Measurements from ENCODE around the gene EFS.

The EFS gene

GRCh38 chr14:23362200-23362599, 2.8 kb downstream of the EFS start:
- Histone ChIP-seq H3K79me2 (ENCODE audit: control insufficient read depth, insufficient read depth, low read length) (peaks cover 2% of the 10 kb centered on the region), H4K8ac (ENCODE audit: low read depth, low read length) (no peak overlapping the region), H2AK5ac (ENCODE audit: low read length) (no peak overlapping the region), H3K4me2 (ENCODE audit: low read length) (no peak overlapping the region), H4K5ac (ENCODE audit: low read length) (no peak overlapping the region), H3K4me3 (ENCODE audit: low read length) (no peak overlapping the region), H2BK120ac (ENCODE audit: low read depth, low read length) (no peak overlapping the region), H3K56ac (ENCODE audit: low read length) (no peak overlapping the region), H3K4me1 (ENCODE audit: control insufficient read depth, low read depth, low read length) (peaks cover 5% of the 10 kb centered on the region), H3K79me1 (ENCODE audit: low read length) (peaks cover 11% of the 10 kb centered on the region), H3K18ac (ENCODE audit: low read length) (no peak overlapping the region), H3K23ac (ENCODE audit: low read length) (no peak overlapping the region), H3K9ac (ENCODE audit: low read length) (no peak overlapping the region), H2BK5ac (ENCODE audit: low read length) (no peak overlapping the region), H3K27me3 (ENCODE audit: insufficient read depth, low read length, poor library complexity) (no peaks in the 10 kb centered on the region), H3K4ac (ENCODE audit: low read depth, low read length) (no peak overlapping the region), H3K36me3 (ENCODE audit: control insufficient read depth, insufficient read depth, low read length) (no peaks in the 10 kb centered on the region), H2BK15ac (replicated peaks; ENCODE audit: low read depth) (no peak overlapping the region), H3K27ac (ENCODE audit: low read depth, low read length) (no peak overlapping the region)
- DNase-seq = peak; percentile 44
- WGBS (ENCODE audit: extremely low coverage, insufficient coverage, low lambda C conversion rate) = no CpG with 5 or more reads among the region's 3 CpGs

- peaks cover 2% of the 10 kb centered on the region for H3K4me1 ChIP-seq (ENCODE audit: control insufficient read depth, low read depth, low read length)
- no peaks in the 10 kb centered on the region for H3K27me3 ChIP-seq (ENCODE audit: insufficient read depth, low read length, poor library complexity)
- H3K79me1 ChIP-seq (ENCODE audit: low read length) = peaks cover 11% of the 10 kb centered on the region
- no peak overlapping the region for H3K4ac ChIP-seq (ENCODE audit: low read depth, low read length)
- no peak overlapping the region for H4K8ac ChIP-seq (ENCODE audit: low read depth, low read length)
- H3K9ac ChIP-seq (ENCODE audit: low read length) = no peak overlapping the region
- H2BK5ac ChIP-seq (ENCODE audit: low read length) = no peak overlapping the region
- no peak overlapping the region for H4K5ac ChIP-seq (ENCODE audit: low read length)
- H3K18ac ChIP-seq (ENCODE audit: low read length) = no peak overlapping the region
- no peak overlapping the region for H2AK5ac ChIP-seq (ENCODE audit: low read length)
- H2BK120ac ChIP-seq (ENCODE audit: low read depth, low read length) = no peak overlapping the region
- no CpG with 5 or more reads among the region's 6 CpGs for WGBS (ENCODE audit: extremely low coverage, insufficient coverage, low lambda C conversion rate)
- peaks cover 2% of the 10 kb centered on the region for H3K79me2 ChIP-seq (ENCODE audit: control insufficient read depth, insufficient read depth, low read length)
- no peak overlapping the region for H3K4me3 ChIP-seq (ENCODE audit: low read length)
- H3K56ac ChIP-seq (ENCODE audit: low read length) = no peak overlapping the region
- H3K36me3 ChIP-seq (ENCODE audit: control insufficient read depth, insufficient read depth, low read length) = no peaks in the 10 kb centered on the region
- H3K4me2 ChIP-seq (ENCODE audit: low read length) = no peak overlapping the region
- H3K27ac ChIP-seq (ENCODE audit: low read depth, low read length) = no peak overlapping the region
- no peak overlapping the region for H2BK15ac ChIP-seq (replicated peaks; ENCODE audit: low read depth)
- no peak overlapping the region for H3K23ac ChIP-seq (ENCODE audit: low read length)
- DNase-seq = no peak
These were observed 3.2 kb downstream of the EFS start for GRCh38 chr14:23361763-23362162.

GRCh38 chr14:23361320-23361719, 3.7 kb downstream of the EFS start:
- Histone ChIP-seq H2AK5ac (ENCODE audit: low read length) (no peak overlapping the region), H3K4me1 (ENCODE audit: control insufficient read depth, low read depth, low read length) (peaks cover 2% of the 10 kb centered on the region), H3K79me1 (ENCODE audit: low read length) (peaks cover 11% of the 10 kb centered on the region), H2BK15ac (replicated peaks; ENCODE audit: low read depth) (no peak overlapping the region), H3K56ac (ENCODE audit: low read length) (no peak overlapping the region), H2BK120ac (ENCODE audit: low read depth, low read length) (no peak overlapping the region), H3K9ac (ENCODE audit: low read length) (no peak overlapping the region), H3K79me2 (ENCODE audit: control insufficient read depth, insufficient read depth, low read length) (peaks cover 2% of the 10 kb centered on the region), H3K27me3 (ENCODE audit: insufficient read depth, low read length, poor library complexity) (no peaks in the 10 kb centered on the region), H3K18ac (ENCODE audit: low read length) (no peak overlapping the region), H4K5ac (ENCODE audit: low read length) (no peak overlapping the region), H3K4me3 (ENCODE audit: low read length) (no peak overlapping the region), H3K4me2 (ENCODE audit: low read length) (no peak overlapping the region), H2BK5ac (ENCODE audit: low read length) (no peak overlapping the region), H4K8ac (ENCODE audit: low read depth, low read length) (no peak overlapping the region), H3K4ac (ENCODE audit: low read depth, low read length) (no peak overlapping the region), H3K36me3 (ENCODE audit: control insufficient read depth, insufficient read depth, low read length) (no peaks in the 10 kb centered on the region), H3K23ac (ENCODE audit: low read length) (no peak overlapping the region), H3K27ac (ENCODE audit: low read depth, low read length) (no peak overlapping the region)
- no peak for DNase-seq

GRCh38 chr14:23360496-23360895, 4.5 kb downstream of the EFS start:
- DNase-seq = peak; percentile 40
- Histone ChIP-seq H3K56ac (ENCODE audit: low read length) (no peak overlapping the region), H3K4me2 (ENCODE audit: low read length) (no peak overlapping the region), H3K18ac (ENCODE audit: low read length) (no peak overlapping the region), H2BK15ac (replicated peaks; ENCODE audit: low read depth) (no peak overlapping the region), H3K9ac (ENCODE audit: low read length) (no peak overlapping the region), H3K27me3 (ENCODE audit: insufficient read depth, low read length, poor library complexity) (no peaks in the 10 kb centered on the region), H2BK120ac (ENCODE audit: low read depth, low read length) (no peak overlapping the region), H3K79me2 (ENCODE audit: control insufficient read depth, insufficient read depth, low read length) (peaks cover 2% of the 10 kb centered on the region), H4K8ac (ENCODE audit: low read depth, low read length) (no peak overlapping the region), H3K23ac (ENCODE audit: low read length) (no peak overlapping the region), H3K36me3 (ENCODE audit: control insufficient read depth, insufficient read depth, low read length) (no peaks in the 10 kb centered on the region), H3K79me1 (ENCODE audit: low read length) (peaks cover 11% of the 10 kb centered on the region), H3K4me3 (ENCODE audit: low read length) (no peak overlapping the region), H3K4me1 (ENCODE audit: control insufficient read depth, low read depth, low read length) (peaks cover 2% of the 10 kb centered on the region), H4K5ac (ENCODE audit: low read length) (no peak overlapping the region), H2AK5ac (ENCODE audit: low read length) (no peak overlapping the region), H2BK5ac (ENCODE audit: low read length) (no peak overlapping the region), H3K4ac (ENCODE audit: low read depth, low read length) (no peak overlapping the region), H3K27ac (ENCODE audit: low read depth, low read length) (no peak overlapping the region)
- no CpG with 5 or more reads among the region's 11 CpGs for WGBS (ENCODE audit: extremely low coverage, insufficient coverage, low lambda C conversion rate)

GRCh38 chr14:23359722-23360447, 5.1 kb downstream of the EFS start:
- Histone ChIP-seq H3K56ac (ENCODE audit: low read length) (no peak overlapping the region), H3K79me1 (ENCODE audit: low read length) (peaks cover 11% of the 10 kb centered on the region), H4K5ac (ENCODE audit: low read length) (no peak overlapping the region), H3K9ac (ENCODE audit: low read length) (no peak overlapping the region), H3K27me3 (ENCODE audit: insufficient read depth, low read length, poor library complexity) (no peaks in the 10 kb centered on the region), H3K4me1 (ENCODE audit: control insufficient read depth, low read depth, low read length) (peaks cover 2% of the 10 kb centered on the region), H3K4ac (ENCODE audit: low read depth, low read length) (no peak overlapping the region), H2BK15ac (replicated peaks; ENCODE audit: low read depth) (no peak overlapping the region), H3K27ac (ENCODE audit: low read depth, low read length) (no peak overlapping the region), H3K4me3 (ENCODE audit: low read length) (no peak overlapping the region), H2BK120ac (ENCODE audit: low read depth, low read length) (no peak overlapping the region), H3K36me3 (ENCODE audit: control insufficient read depth, insufficient read depth, low read length) (no peaks in the 10 kb centered on the region), H3K79me2 (ENCODE audit: control insufficient read depth, insufficient read depth, low read length) (peaks cover 2% of the 10 kb centered on the region), H3K4me2 (ENCODE audit: low read length) (no peak overlapping the region), H4K8ac (ENCODE audit: low read depth, low read length) (no peak overlapping the region), H2AK5ac (ENCODE audit: low read length) (no peak overlapping the region), H3K23ac (ENCODE audit: low read length) (no peak overlapping the region), H2BK5ac (ENCODE audit: low read length) (no peak overlapping the region), H3K18ac (ENCODE audit: low read length) (no peak overlapping the region)
- no peak for DNase-seq
- WGBS (ENCODE audit: extremely low coverage, insufficient coverage, low lambda C conversion rate) = no CpG with 5 or more reads among the region's 22 CpGs

- H2BK5ac ChIP-seq (ENCODE audit: low read length) = no peak overlapping the region
- H3K36me3 ChIP-seq (ENCODE audit: control insufficient read depth, insufficient read depth, low read length) = no peaks in the 10 kb centered on the region
- no peak overlapping the region for H3K23ac ChIP-seq (ENCODE audit: low read length)
- H4K8ac ChIP-seq (ENCODE audit: low read depth, low read length) = no peak overlapping the region
- no peak overlapping the region for H2AK5ac ChIP-seq (ENCODE audit: low read length)
- no peak overlapping the region for H3K18ac ChIP-seq (ENCODE audit: low read length)
- H3K79me2 ChIP-seq (ENCODE audit: control insufficient read depth, insufficient read depth, low read length) = peaks cover 2% of the 10 kb centered on the region
- no peak overlapping the region for H3K9ac ChIP-seq (ENCODE audit: low read length)
- H3K27ac ChIP-seq (ENCODE audit: low read depth, low read length) = no peak overlapping the region
- no peak overlapping the region for H2BK120ac ChIP-seq (ENCODE audit: low read depth, low read length)
- peaks cover 8% of the 10 kb centered on the region for H3K79me1 ChIP-seq (ENCODE audit: low read length)
- no peak overlapping the region for H3K4me3 ChIP-seq (ENCODE audit: low read length)
- no peak for DNase-seq
- H3K4ac ChIP-seq (ENCODE audit: low read depth, low read length) = no peak overlapping the region
- WGBS (ENCODE audit: extremely low coverage, insufficient coverage, low lambda C conversion rate) = no CpG with 5 or more reads among the region's 11 CpGs
- H2BK15ac ChIP-seq (replicated peaks; ENCODE audit: low read depth) = no peak overlapping the region
- no peaks in the 10 kb centered on the region for H3K27me3 ChIP-seq (ENCODE audit: insufficient read depth, low read length, poor library complexity)
- H3K4me1 ChIP-seq (ENCODE audit: control insufficient read depth, low read depth, low read length) = peaks cover 2% of the 10 kb centered on the region
- H3K56ac ChIP-seq (ENCODE audit: low read length) = no peak overlapping the region
- H4K5ac ChIP-seq (ENCODE audit: low read length) = no peak overlapping the region
- no peak overlapping the region for H3K4me2 ChIP-seq (ENCODE audit: low read length)
These were observed 5.8 kb downstream of the EFS start for GRCh38 chr14:23359167-23359626.
